Occipital lobe (tissue), 2 donors: Measurements from ENCODE around the gene TBC1D14. TPM values are rescaled to one million over a fixed set of nuclear protein-coding genes. Genes with fewer than 3 reads are reported as not detected.

ENCODE experiments used
- DNase-seq: peaks from one replicate; lab custom pipeline; 2025; lab: John Stamatoyannopoulos, UW
- total RNA-seq: library from RNA; depleted of rRNA; stranded (reverse); fragments of >200 nt; gene quantifications from one replicate; pipeline ENCODE4 v1.2.3, GENCODE V29; 2014

The TBC1D14 gene
- total RNA-seq, 1 donor from 2014 or later = 213 TPM

DNA sequence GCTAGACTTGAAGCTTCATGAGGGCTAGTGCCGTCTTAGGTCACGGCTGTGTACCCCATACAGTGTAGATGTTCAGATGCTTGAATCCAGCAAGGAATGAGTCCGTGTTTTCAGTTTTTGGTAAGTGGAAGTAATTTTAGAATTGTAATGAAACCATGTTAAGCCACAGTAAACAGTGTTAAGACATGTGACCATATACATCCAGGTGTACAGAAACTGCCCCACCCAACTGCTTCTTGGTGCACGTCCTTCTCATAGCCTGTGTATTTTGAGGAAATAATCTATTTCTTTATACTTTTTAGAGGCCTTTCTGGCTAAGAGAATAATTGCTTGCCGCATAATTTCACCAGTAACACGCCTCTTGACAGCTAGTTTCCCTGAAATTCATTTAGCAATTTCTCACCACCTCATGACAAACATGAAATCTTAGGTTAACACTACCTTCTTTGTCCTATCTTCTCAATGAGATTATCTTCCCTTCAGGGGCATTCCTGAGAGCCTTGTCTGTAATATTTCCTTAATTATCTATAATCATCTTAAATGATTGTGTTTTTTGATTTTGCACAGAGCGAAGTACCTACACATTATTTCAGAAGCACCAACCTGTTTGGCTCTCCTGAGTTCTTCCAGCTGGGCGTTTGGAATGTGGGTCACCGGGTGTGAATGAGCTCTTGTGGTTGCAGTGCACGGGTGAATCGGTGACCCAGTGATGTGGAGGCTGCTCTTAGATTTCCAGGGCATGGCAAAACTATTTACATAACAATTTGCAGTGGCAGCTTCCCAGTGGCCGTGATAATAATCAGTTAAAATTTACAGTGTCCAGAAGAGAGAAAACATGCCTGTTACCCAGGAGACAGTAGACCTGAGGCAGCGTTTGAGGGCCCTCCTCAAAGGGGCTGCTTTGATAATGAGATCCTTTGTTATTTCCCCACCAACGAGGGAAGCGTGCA, 83.4 kb downstream of the TBC1D14 start:
- no peak for DNase-seq

DNA sequence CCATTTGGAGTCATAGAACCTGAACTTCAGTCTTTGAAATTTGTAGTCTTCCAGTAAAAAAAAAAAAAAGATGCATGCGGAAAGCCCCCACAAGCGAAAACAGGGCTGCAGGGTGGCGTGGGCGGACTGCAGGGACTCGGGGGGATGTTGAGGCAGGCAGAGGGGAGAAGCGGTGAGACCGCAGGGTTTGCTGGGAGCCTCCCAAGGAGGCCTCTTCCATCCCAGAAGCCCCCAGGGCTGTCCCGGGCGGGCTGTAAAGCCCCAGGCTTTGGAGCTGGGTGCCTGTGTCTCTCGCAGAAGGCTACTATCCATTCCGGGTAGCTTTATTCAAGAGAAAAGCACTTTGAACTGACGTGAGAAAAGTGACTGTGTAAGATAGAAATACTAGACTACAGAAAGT, 86.9 kb downstream of the TBC1D14 start:
- no peak for DNase-seq

DNA sequence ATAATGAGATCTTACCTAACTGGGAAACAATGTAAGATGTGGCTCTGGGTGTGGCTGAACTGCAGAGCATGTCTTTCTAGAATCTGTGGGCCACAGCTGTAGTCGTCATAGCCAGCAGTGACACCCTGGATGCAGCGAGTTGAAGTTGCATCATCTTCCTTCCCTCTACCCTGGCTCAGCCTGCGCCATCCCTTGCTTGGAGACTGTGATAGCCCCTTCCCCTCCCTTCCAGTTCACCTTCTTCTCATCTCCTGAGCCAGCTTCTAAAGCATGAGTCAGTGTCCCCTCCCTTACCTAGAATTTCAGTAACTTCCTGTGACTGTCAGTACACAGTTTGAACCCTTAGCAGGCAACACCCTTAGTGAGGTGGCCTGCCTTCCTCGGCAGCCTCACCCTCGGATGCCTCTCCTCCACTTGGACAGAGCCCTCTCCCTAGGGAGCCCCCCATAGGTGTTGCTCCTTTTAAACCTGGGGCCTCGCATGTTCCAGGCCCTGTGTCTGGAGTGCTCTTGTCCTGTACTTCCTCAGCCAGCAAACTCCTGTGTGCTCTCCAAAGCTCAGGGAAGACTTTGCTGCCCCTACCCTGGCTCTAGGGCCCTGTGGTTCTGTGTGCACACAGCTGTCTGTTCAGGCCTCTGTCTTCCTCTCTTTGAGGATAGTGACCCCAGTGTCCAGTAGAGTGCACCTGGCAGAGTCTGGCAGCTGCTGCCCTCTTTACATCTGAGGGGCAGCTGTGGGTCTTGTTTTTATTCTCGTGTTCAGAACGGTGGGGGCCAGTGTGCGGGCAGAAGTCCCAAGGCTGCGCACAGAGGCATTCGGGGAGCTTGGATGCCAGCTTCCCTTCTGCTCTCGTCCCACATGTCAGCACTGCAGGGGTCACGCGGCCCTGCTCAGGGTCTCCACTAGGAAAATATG, 89.8 kb downstream of the TBC1D14 start:
- no peak for DNase-seq

DNA sequence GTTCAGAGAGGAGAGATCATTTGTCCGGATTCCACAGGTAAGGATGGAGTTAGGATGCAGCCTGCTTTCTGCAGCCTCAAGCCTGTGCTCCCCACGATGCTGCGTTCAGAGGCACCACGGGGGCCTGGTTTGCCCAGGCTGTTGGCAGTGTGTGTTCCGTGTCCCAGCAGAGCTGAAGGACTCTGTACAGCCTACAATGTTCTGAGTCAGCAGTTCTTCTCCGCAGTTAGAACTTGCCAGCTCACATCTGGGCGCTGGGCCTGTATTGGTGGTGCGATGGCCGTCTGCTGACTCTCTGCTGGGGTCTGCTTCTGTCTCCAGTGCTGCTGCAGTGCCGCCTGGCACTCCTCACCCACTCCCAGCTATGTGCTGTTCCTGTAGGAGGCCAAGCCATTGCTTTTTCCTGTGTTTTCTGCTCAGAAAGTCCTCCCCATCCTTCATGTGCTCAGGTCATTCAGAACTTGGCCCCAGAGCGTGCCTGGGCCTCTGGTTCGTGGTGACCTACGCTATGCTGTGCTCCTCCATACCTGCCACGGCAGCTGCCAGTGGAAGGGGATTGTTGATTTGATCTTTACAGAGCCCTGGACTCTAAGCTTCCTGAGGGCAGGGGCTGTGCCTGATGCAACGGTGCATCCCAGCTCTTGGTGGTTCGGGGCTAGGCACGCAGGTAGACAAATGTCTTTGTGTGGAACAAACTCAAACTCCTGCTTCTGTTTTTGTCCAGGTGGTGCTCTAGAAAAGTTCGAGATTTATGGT, 91.0 kb downstream of the TBC1D14 start:
- DNase-seq = no peak

DNA sequence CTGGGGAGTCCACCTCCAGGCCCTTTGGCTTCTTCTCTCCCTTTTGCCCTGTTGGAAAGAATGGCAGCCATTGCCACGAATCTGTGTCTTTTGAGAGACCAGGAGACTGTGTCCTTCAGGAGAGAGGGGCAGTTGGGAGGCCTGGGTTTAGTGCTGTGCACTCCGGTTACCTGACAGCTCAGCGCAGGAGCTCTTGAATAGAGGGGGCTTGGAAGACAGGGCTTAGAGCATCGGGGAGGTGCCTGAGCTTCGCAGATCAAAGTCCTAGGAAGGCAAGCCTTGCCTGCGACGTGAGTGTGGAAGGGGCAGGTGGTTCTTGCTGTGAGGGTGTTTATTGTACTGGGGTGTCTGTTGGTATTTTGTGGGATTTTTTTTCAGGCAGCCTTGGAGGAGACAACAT, 91.6 kb downstream of the TBC1D14 start:
- DNase-seq = no peak

DNA sequence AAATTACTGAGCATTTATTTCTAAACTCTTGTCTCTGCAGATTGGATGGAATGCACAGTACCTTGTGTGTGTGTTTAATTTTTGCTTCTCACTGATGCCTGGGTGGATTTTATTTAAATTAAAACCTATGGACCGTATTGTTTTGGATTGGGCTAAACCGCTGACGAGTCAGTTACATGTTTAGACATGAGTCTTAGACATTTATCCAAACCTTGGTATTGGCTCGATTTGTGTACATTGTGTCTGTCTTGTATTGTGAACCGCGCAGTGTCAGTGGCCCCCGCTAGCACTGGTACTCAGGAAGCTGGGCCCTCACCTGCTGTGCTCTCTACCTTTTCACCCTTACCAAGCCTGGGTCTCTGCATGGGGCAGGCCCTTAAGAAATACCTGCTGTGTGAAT, 92.7 kb downstream of the TBC1D14 start:
- no peak for DNase-seq

DNA sequence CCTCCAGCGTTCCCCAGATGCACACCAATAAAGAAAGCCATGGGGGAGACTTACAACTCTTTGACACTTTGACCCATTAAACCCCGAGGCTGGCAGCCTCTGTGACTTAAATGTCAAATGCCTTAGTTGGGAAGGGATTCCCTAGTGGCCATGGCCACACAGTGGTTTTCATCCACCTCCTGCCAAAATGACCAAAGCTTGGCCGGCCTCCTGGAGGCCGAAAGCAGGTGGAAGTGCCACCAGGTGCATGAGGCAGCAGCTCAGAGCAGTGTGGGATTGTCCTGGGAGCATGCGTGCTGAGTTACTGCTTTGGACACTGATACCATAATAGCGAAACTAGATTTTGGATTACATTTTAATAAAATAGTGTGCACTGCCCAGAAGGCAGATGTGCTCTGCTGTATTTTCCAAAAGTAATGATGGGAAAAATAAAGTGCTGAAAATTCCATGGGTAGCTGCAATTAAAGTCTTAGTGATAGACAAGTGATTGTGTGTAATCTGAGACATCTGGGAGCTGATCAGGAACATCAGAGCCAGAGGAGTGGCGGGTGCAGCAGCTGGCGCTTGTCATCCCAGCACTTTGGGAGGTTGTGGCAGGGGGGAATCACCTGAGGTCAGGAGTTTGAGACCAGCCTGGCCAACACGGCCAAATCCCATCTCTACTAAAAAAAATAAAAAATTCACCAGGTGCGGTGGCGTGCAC, 93.7 kb downstream of the TBC1D14 start:
- no peak for DNase-seq

DNA sequence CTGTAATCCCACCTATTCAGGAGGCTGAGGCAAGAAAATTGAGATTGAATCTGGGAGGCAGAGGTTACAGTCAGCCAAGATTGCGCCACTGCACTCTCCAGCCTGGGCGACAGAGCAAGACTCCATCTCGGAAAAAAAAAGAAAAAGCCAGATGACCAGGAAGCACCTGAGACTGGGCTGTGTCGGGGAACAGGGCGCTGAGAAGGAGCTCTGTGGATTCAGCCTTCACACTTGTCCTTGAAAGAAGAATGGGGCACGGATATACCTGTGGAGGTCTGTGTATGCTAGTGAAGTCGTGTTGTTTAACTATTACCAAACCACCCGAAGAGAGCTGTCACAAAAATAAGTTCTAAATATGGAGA, 94.2 kb downstream of the TBC1D14 start:
- DNase-seq = no peak

DNA sequence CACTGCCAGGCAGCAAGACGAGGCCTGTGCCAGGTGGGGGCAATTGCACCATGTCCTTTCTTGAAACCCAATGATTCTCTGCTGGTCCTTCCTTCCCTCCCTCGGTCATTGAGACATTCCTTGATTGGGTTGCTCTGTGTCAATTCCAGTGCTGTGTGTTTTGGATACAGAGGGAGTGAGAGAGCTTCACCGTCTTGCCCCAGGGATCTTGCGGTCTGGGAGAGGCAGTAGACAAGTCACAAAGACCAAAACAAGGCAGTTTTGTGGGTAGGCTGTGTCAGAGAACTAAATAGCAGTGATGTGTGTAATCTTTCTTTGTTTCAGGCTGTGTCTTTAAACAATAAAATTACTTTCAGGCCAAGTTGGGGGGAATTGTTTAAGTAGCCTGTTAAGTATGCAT, 94.7 kb downstream of the TBC1D14 start:
- no peak for DNase-seq

DNA sequence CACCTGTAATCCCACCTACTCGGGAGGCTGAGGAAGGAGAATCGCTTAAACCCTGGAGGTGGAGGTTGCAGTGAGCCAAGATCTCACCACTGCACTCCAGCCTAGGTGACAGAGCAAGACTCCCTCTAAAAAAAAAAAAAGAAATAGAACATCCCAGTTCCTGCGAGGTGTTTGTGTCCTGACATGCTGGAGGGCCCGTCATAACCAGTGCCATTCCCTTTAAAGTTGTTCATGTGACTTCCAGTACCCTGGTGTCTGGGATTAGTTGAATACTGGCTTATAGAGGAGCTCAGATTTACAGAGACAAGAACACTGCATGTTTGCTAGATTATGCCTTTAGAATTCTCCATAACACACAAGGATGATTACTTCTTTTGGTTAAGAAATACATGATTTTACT, 95.9 kb downstream of the TBC1D14 start:
- no peak for DNase-seq

DNA sequence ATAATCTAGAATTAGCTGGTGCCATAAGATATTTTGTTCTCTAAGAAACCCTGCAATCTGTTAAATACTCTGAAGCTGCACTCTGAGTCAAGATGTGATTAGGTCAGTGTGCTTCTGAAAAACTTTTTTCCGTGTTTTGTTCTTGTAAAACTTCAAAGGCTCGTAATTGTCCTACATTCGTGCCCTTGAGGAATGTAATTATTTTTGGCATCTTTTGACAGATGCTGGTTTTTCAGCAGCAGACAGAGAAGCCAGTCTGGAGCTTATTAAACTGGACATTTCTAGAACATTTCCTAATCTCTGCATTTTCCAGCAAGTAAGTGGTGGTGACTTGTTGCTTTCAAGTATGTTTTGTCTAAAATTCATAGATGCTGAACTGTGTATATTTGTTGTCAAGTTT, 96.8 kb downstream of the TBC1D14 start:
- no peak for DNase-seq

DNA sequence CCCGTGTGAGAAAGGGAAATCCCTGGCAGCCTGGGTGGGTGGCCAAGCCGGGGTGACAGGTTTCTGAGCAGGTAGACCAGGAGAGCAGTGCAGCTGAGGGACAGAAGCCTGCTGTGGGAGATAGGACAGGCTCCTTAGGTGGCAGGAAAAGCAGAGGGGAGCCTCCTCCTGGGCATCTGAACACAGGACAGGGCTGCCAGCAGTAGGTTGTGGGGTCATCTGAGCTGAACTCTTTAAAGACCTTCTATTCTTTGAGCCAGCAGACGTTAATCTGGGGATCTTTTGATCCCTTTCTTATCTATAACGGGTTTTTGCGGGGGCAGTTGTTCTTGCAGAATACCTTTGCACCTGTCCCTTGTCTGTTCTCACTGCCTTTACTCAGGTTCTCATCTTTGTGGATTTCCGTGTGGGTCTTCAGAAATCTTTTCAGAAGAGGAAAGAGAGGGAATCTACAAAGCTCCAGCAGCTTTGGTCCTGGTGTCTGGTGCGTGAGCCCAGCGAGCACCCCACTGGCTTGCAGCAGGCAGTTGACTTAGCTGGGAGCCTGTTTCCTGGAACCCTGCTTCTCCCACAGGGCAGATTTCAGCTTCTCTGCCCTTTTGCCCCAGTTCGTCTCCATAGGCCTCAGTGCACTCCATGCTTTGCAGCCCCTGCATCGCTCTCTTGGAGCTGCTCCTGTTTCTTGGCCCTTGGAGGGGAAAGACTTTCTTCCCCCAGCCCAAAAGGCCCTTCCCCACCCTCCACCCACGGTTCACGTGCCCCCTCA, 97.7 kb downstream of the TBC1D14 start:
- no peak for DNase-seq

DNA sequence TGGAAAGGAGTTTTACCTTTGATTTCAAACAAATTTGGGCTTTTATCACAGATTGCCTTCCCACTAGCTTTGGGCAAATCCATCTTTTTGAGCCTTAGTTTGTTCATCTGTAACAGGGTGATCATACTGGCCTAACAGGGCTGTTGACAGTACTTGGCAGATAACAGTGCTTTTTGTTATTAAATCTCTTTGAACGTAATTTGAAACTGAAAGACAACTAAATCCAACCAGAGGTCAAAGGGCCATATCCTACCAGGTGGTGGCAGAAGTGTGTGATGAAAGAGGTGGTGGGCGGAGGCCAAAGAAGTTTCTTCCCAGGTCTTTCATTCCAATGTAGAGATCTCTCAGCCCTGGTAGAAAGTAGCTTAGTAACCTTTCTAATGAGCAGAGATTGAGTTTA, 98.3 kb downstream of the TBC1D14 start:
- DNase-seq = no peak

DNA sequence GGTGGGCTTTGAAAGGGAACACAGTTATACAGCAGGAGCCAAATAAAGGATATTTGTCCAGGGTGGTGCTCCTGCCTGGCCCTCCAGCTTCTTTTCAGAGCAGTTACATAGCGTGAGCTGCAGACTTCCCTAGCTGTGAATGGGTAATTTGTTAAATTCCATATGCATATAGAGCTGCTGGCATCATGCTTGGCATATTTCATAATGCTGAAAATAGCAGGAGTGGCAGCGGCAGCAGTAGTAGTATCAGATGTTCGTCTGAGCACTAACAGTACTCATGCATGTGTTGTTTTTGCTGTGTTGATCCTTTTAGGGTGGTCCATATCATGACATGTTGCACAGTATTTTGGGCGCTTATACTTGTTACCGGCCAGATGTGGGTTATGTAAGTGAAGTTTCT, 99.9 kb downstream of the TBC1D14 start:
- DNase-seq = no peak

DNA sequence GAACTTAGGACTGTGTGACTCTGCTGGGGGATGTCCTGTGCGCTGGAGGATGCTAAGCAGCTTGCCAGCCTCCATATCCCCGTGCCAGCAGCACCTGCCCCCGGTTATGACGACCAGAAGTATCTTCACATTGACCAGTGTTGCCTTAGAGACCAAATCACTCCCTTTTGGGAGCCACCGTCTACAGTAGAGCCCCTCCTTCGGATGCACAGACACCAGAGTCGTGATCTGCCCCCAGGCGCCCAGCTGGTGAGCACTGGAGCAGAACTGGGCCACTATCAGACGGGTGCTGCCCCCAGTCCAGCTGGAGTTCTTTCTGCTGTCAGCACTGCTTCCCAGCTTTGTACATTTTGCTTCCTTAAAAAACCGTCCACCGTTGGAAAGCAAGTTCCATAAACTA, 103.5 kb downstream of the TBC1D14 start:
- no peak for DNase-seq

DNA sequence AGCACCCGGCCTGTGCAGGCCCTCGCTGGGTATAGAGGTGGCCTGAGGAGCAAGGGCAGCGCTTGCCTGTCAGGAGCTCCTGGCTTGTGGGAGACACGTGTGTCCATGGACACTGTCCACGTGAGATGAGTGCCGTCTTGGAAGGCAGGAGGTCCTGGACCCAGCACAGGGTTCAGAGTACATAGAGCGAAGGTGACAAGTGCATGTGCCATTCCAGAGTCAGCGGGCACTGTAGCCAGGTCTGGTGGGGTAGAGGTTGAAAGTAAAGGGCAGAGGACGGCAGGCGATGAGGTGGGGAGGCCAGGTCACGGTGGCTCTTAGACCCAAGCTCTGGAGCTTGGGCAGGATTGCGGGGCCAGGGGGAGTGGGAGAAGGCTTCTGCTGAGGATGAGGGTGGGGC, 105.2 kb downstream of the TBC1D14 start:
- no peak for DNase-seq

DNA sequence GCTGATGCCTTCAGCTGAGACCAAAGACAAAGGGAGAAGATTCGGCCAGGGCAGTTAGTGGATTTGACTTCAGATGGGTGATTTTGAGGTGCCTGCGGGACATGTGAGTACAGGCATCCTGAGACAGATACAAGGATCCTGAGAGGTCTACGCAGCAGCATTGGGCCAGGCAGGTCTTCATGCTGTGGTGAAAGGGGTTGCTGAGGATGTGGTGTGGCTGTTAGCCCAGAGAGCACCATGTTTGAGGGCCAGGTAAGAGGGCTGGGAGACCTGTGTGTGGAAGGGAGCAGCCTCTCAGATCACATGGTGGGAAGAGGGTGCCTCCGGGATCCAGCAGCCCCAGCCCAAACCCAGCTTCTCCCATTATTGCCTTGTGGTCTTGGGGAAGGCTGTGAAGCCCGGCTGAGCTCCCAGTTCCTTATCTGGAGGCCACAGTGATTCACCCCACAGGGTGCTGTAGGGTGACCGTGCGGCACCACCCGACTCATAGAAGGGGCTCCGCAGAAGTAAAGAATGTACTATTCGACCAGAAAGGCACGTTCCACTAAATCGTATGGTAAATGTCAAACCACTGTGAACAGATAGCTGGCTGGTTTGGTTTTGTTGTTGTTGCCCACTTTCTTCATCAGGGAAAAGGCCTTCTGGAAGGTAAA, 105.9 kb downstream of the TBC1D14 start:
- no peak for DNase-seq

DNA sequence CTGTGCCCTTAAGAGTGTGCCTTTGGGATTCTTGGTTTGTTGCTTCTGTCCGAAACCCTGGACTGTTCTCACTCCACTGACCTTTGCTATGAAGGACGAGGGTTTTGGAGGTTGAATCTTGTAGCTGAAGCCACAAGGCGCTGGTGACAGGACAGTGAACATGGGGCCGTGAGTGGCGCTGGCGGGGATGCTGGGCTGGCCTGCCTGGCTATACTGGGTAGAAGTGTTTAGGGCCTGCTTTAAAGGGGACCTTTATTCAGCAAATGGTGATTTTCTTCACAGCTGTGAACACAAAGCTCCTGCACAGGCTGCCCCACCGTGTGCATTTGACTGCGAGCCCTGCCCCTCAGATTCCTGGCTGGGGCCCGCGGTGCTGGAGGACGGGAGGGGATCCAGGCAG, 106.5 kb downstream of the TBC1D14 start:
- DNase-seq = no peak

DNA sequence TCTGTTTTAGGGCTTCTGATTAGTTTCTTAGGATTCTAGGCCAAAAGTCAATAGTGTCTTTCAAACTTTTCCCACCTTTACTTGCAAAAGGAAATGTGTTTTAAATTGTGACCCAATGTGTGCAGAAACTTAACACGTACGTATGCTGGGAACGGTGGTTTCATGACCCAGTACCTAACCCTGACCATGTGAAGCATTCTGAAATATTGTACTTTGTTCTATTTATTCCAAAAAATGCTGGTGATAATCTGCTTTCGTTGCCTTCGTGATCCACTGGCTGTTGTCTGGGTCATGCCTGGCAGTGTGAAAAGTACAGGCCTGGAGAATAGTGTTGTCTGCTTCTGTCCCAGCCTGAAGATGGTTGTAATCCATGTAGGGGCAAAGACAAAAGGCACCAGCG, 106.9 kb downstream of the TBC1D14 start:
- DNase-seq = no peak
